ENCODE results near the gene CCL23.
"Not testable (repeated sequence)": the region's sequence is repeated elsewhere in the genome, so short reads cannot be mapped to it uniquely, and the experiment has no call there.

The CCL23 gene

GRCh38 chr17:36004594-36005108 is 13.1 kb downstream of the CCL23 start:
- no peak for DNase-seq

- no peak for DNase-seq
Measured at GRCh38 chr17:36002631-36003030, 15.1 kb downstream of the CCL23 start.

DNA sequence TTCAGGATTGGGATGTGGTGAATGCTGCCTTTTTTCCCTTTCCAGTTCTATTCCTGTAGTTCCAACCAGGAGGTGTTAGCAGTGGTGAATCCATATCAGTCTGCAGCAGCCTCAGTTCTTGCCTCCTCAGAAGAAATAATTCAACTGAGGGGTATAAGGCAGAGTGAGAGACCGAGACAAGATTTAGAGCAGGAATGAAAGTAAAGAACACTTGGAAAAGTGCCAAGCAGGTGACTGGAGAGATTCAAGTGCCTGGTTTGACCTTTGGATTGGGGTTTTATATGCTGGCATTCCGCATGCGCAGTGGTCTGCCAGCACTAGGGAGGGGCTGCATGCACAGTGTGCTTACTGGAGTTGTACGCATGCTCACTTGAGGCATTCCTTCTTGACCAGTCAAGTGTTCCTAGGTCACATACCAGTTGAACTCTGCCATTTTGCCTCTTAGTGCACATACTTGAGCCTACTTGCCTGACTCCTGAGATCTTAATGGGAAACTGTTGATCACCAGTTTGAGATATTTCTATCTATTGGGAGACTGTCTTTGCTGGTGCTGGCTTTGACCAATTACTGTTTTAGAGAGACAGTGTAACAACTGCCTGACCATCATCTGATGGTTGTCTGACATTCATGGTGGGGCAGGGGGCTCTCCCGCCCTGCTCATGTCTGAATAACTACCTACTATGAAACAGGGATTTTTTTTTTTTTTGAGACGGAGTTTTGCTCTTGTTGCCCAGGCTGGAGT is 15.7 kb downstream of the CCL23 start:
- no peak for DNase-seq

GRCh38 chr17:36001110-36001771 is 16.5 kb downstream of the CCL23 start, which contains the start of gene CCL15:
CCL15 (minus strand) TSS chr17:36001553; CDS start chr17:36001492, 61 bp downstream.
- DNase-seq: no peak

DNA sequence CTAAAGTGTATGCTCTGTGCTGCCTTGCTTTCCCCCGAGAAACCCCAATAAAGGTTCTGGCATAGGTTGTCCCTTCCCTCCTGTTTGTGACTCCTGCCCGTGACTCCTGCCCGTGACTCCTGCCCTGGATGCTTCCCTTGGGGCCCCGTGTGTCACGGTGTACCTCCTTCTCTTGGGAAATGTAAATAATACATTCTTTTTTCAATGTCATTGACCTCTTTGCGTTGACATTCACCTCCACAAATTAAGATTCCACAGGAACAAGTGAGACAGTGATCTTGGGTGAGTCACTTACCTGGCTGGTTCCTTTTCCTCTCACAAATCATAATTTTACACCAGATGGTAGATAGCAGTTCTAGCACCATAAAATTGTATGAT is 17.1 kb downstream of the CCL23 start:
- DNase-seq: no peak

DNA sequence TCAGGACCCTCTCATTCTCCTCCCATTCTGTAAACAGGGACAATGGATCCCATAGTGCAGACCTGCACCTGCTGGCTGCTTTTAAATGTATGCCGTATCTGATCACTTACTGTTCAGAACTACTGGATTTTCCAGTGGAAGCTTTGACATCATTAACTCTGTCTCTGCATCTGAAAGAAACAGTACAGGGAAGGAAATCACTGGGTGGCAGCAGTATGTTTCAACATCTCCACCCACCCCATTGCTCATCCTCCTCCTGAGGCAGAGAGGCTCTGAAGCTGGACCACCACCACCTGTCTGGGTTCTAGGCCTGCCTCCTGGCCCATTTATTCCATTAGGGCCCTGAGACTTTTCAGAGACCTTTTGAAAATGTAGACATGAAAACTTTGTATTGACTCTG is 19.0 kb downstream of the CCL23 start:
- DNase-seq: no peak

DNA sequence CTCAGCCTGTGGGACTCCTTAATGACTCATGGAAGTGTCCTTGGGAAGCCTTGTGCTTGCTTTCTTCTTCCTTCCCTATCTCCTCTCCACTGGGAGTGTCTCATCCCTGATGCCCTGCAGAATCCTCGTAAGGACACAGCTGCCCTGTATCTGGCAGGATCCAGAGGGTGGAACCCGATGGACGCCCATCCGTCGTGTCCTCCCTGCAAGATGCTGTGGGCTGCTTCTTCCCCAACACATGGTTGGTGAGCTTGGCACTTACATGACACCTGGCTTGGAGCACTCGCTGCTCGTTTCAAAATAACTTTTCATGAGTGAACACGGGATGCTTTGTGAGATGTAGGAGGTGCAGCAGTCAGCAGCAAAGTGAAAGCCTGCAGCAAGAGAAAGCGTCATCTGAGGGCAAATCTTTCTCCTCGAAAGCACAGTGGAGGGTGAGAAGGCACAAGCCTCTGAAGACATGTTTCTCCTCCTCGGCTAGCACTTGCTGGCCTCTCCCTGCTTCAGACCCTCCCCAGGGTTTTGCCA is 19.7 kb downstream of the CCL23 start:
- peak in 1 of 56 donors; percentile 11 for DNase-seq

- DNase-seq: not testable (repeated sequence)
Measured at GRCh38 chr17:35995346-35995745, 22.4 kb downstream of the CCL23 start.

GRCh38 chr17:35991075-35991474 is 26.7 kb downstream of the CCL23 start:
- no peak for DNase-seq

GRCh38 chr17:35988164-35988563 is 29.6 kb downstream of the CCL23 start:
- DNase-seq: no peak

GRCh38 chr17:35986643-35987042 is 31.1 kb downstream of the CCL23 start, which contains the start of gene CCL14:
CCL14 (minus strand) TSS chr17:35986729; CDS start chr17:35986649, 80 bp downstream.
- DNase-seq: no peak

DNA sequence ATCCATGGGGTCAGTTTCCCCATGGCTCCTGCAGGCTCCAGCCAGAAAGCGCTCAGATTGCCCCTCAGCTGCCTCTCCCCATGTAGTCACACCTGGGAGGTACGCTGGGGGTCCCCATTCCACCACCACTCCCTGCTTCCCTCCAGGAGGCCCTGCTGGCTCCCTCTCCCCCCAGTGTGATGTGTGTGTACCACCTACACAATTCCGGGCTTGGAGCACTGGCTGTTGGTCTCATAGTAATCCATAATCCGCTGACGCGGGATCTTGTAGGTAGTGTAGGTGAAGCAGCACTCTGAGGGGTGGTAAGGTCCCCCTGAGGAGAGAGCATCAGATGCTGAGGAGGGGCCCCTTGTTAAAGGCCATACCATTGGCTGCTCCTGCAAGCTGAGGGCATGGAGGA is 33.6 kb downstream of the CCL23 start:
- no peak for DNase-seq

GRCh38 chr17:35982409-35983191 is 35.2 kb downstream of the CCL23 start:
- no peak for DNase-seq

DNA sequence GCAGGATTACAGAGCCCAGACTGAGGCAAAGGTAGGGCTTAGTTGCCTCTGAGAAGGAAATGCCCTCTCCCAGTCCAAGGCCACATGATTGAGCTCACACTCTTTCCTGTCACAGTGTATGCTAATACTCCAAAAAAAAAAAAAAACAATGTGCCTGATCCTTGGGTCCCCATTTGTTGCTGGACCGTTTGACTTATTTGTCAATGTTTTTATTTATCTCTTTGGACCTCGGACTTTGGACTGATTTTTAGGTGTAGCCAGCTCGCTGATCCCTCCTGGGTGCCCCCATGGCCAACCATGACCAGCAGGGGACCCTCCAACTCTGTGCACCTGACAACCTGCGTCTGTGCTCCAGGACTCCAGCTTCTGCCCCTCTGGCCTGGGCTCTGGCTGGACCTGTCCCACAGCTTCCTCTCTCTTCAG is 35.9 kb downstream of the CCL23 start:
- DNase-seq: no peak

DNA sequence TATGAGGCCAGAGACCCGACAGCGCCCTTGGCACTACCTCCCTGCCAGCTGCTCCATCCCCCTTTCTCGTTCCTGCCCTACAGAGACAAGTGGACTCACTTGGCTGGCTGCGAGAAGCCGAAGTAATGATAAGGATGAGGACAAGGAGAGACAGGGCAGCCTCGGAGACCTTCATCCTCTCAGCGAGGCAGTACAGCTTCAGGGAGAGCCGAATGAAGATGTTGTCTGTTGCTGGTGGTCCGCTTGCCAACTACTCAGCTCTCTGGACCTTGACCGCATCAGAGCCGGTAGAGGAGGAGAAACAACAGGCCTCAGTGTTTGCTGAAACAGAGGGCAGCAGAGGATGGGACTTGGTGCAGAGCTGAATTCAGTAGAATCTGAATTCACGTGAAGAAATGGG is 36.5 kb downstream of the CCL23 start, which contains the start of gene CCL16:
CCL16 (minus strand) TSS at position 252 of the 400 bp plus-strand sequence; CDS start at position 175, 77 bp downstream.
- DNase-seq: no peak

DNA sequence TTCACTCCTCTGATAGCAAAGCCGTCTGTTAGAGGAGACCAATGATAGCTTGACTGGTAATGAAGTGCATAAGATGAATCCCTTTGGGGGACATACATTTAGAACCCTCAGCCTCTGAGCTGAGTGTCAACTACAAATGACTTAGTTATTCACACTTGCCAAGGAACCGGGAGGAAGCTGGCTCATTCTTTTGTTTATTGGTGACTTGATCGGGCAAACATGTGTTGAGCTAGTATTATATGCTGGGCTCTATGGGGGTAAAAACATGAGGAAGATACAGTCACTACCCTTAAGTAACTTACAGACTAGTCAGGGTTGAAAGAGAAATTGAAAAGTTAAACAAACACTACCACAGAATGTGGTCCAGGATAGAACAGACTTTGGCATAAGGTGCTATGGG is 39.4 kb downstream of the CCL23 start:
- DNase-seq: no peak

DNA sequence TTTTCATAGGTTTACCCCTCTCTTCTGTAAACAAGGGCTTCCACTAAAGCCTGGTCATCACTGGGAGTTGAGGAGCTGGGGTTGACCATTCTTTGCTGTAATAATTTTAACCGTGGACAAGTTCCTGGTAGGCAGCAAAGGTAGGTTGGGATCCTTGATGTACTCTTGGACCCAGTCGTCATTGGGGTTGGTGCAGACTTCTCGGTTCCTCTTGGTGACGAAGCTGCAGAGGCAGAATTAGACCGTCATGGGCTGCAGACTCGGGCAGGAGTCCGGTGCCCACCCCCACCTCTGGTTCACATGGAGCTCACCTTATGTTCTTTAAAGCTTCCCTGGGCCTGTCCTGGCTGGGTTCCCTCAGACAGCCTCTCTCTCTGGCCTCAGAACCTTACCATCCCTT is 40.3 kb downstream of the CCL23 start:
- DNase-seq: no peak

GRCh38 chr17:35973333-35974260 is 44.2 kb downstream of the CCL23 start:
- DNase-seq: no peak

DNA sequence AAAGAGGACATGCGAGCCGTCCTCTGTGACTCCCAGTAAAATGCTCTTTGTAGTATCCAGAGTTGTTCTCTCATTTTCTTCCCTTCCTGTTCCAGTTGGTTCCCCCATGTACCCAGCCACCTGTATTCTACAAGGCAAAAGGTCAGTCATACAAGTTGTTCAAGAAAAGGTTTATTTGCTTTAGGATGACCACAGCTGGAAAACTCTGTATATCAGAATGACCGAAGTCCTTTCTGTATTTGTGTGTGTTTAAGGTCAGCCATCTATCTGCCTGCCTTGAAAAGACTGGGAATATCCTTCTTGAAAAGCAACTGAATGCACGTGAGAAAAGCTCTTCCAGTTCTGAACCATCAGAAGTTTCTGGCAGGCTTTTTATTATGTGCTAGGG is 44.8 kb downstream of the CCL23 start:
- DNase-seq: no peak

DNA sequence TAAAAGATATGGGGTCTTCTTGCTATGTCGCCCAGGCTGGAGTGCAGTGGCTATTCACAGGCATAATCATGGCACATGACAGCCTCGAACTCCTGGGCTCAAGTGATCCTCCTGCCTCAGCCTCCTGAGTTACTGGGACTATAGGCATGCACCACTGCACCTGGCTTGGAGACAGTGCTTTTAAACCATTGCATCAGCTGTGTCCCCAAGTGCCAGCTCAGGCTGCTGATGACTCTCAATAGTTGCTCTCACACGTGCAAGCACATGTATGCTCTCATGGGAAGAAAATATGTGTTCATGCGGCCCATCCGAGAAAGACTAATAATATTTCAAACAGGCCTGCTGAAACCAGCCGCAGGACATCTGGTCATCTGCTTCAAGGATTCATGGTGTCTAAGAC is 45.2 kb downstream of the CCL23 start:
- no peak for DNase-seq
